ENCODE results near the gene ZNF439. TPM values are rescaled to one million over a fixed set of nuclear protein-coding genes. Genes with fewer than 3 reads are reported as not detected.

The ZNF439 gene
- total RNA-seq, 1 experiment from 2014 or later, result 3.3 TPM

DNA sequence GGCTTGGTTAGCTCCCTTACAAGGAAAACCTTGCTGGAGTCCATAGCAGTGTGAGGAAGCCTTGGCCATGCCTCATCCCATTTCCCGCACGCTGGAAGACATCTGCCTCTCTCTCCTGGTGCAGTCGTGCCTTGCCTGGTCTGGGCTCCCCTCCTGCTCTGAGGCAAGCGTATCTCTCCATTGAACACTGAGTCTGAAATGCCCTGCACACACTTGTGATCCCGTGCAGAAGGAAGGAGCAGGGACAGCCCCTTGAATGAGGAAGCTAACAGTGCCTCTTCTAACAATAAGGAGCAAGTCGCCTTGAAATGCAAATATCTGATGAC lies 34.9 kb upstream of the ZNF439 start:
- Histone ChIP-seq H3K4ac (ENCODE audit: low read depth, low read length) (no peak overlapping the region), H3K27me3 (ENCODE audit: insufficient read depth, low read length) (peaks cover 8% of the 10 kb centered on the region; the same call in 1 of the 2 replicates), H3K18ac (ENCODE audit: insufficient read length, low read depth, low read length) (no peak overlapping the region), H3K14ac (ENCODE audit: insufficient read depth, low read length) (no peak overlapping the region), H2BK15ac (ENCODE audit: low read depth, low read length) (no peak overlapping the region), H3K56ac (ENCODE audit: insufficient read length, low read depth, low read length) (no peak overlapping the region), H3K79me1 (ENCODE audit: insufficient read depth, low read depth, low read length, poor library complexity, severe bottlenecking) (no peaks in the 10 kb centered on the region), H3K23ac (ENCODE audit: insufficient read length, low read depth, low read length) (no peak overlapping the region), H4K5ac (ENCODE audit: insufficient read length, low read depth, low read length) (no peak overlapping the region), H2BK12ac (ENCODE audit: insufficient read length, low read depth, low read length) (no peak overlapping the region), H3K9ac (ENCODE audit: extremely low read depth, insufficient read length, low read length) (no peak overlapping the region), H3K4me1 (ENCODE audit: insufficient read depth, low read length) (no peaks in the 10 kb centered on the region), H3K79me2 (ENCODE audit: insufficient read depth, low read length) (no peaks in the 10 kb centered on the region), H2BK20ac (ENCODE audit: low read depth, low read length, poor library complexity, severe bottlenecking) (no peak overlapping the region), H2AK5ac (ENCODE audit: insufficient read length, low read length) (no peak overlapping the region), H3K4me2 (ENCODE audit: insufficient read depth, insufficient read length, low read length) (peak overlapping the region; percentile 46), H3K23me2 (ENCODE audit: insufficient read length, low read depth, low read length, poor library complexity, severe bottlenecking) (peaks cover 4% of the 10 kb centered on the region), H3K27ac (ENCODE audit: insufficient read length, low read depth, low read length) (no peak overlapping the region), H2BK120ac (ENCODE audit: low read depth, low read length, poor library complexity, severe bottlenecking) (no peak overlapping the region), H3K9me3 (ENCODE audit: control insufficient read depth, low read depth, low read length) (no peaks in the 10 kb centered on the region), H2BK5ac (ENCODE audit: insufficient read length, low read length) (no peak overlapping the region), H3T11ph (ENCODE audit: low read length) (no peak overlapping the region), H2AFZ (ENCODE audit: low read length) (no peak overlapping the region), H4K8ac (replicated peaks; ENCODE audit: insufficient read length, low read depth, low read length) (no peak overlapping the region), H4K91ac (ENCODE audit: insufficient read length, low read depth, low read length) (no peak overlapping the region), H4K20me1 (ENCODE audit: control insufficient read depth, insufficient read depth, insufficient read length) (no peaks in the 10 kb centered on the region)
- TF ChIP-seq, protein P1, sequence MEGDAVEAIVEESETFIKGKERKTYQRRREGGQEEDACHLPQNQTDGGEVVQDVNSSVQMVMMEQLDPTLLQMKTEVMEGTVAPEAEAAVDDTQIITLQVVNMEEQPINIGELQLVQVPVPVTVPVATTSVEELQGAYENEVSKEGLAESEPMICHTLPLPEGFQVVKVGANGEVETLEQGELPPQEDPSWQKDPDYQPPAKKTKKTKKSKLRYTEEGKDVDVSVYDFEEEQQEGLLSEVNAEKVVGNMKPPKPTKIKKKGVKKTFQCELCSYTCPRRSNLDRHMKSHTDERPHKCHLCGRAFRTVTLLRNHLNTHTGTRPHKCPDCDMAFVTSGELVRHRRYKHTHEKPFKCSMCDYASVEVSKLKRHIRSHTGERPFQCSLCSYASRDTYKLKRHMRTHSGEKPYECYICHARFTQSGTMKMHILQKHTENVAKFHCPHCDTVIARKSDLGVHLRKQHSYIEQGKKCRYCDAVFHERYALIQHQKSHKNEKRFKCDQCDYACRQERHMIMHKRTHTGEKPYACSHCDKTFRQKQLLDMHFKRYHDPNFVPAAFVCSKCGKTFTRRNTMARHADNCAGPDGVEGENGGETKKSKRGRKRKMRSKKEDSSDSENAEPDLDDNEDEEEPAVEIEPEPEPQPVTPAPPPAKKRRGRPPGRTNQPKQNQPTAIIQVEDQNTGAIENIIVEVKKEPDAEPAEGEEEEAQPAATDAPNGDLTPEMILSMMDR (conservative IDR thresholded peaks at IDR 0.05), result no peak
- no CpG with 5 or more reads among the region's 6 CpGs for WGBS (ENCODE audit: extremely low coverage, insufficient read length, low lambda C conversion rate)
- H3K27ac Mint-ChIP-seq, result no peak overlapping the region; a peak in 1 of 7 replicates
- H3K36me3 Mint-ChIP-seq (ENCODE audit: insufficient read depth in 1 of 3, low read depth in 3 of 3), result peaks cover 0 to 10% (median 4%) of the 10 kb centered on the region in 3 experiments; a peak in 4 of 7 replicates
- H3K9me3 Mint-ChIP-seq, result peaks cover 8 to 9% of the 10 kb centered on the region in 2 experiments; a peak in 4 of 5 replicates
- H3K4me3 Mint-ChIP-seq, result peak overlapping the region; percentile 82 to 94
- peaks cover 80% of the 10 kb centered on the region for H3K27me3 Mint-ChIP-seq (ENCODE audit: low read depth)
- H3K4me1 Mint-ChIP-seq, result peaks cover 5 to 9% of the 10 kb centered on the region in 2 experiments
- no peak for DNase-seq
